HepG2 (cell line): ENCODE measurements around the gene EXOSC9. TPM values are rescaled to one million over a fixed set of nuclear protein-coding genes. Genes with fewer than 3 reads are reported as not detected.

Experiments used
- KDM5A ChIP-seq: fragments of 200-600 bp; sonication (generic); IDR thresholded peaks from 2 replicates; pipeline ENCODE4 v1.7.0; 2018; ENCODE audit warnings: antibody characterized with exemption, mild to moderate bottlenecking, low read length, borderline replicate concordance
- NAIF1 ChIP-seq: sonication (generic); formaldehyde crosslinking; IDR thresholded peaks from 2 replicates; pipeline ENCODE4 v1.5.0; 2020; ENCODE audit warnings: mild to moderate bottlenecking, missing genetic modification reagents, borderline replicate concordance
- TBX3 ChIP-seq: fragments of 450-650 bp; IDR thresholded peaks from 2 replicates; pipeline ENCODE4 v1.6.1; 2017; ENCODE audit warnings: antibody characterized with exemption, mild to moderate bottlenecking, inconsistent platforms, borderline replicate concordance
- ZBTB3 ChIP-seq: sonication (generic); formaldehyde crosslinking; IDR thresholded peaks from 2 replicates; pipeline ENCODE4 v1.4.0; 2020; ENCODE audit warnings: low read depth, mild to moderate bottlenecking, moderate library complexity, missing genetic modification reagents, borderline replicate concordance
- ZFP36 ChIP-seq: fragments of 150-350 bp; IDR thresholded peaks from 2 replicates; pipeline ENCODE4 v1.6.1; 2018; ENCODE audit warnings: borderline replicate concordance, low read length, low read depth; ENCODE audit not compliant: partially characterized antibody
- ZNF350 ChIP-seq: sonication (generic); formaldehyde crosslinking; IDR thresholded peaks from 2 replicates; pipeline ENCODE4 v1.4.0; 2020; ENCODE audit warnings: mild to moderate bottlenecking, low read depth, missing genetic modification reagents, borderline replicate concordance
- ZNF382 ChIP-seq: sonication (generic); formaldehyde crosslinking; IDR thresholded peaks from 2 replicates; pipeline ENCODE4 v1.5.0; 2020; ENCODE audit warnings: missing genetic modification reagents, mild to moderate bottlenecking, borderline replicate concordance
- ZSCAN31 ChIP-seq: sonication (generic); formaldehyde crosslinking; IDR thresholded peaks from 2 replicates; pipeline ENCODE4 v1.5.0; 2020; ENCODE audit warnings: low read depth, mild to moderate bottlenecking, missing genetic modification reagents
- polyA plus RNA-seq, 8 experiments: library from polyadenylated mRNA; depleted of rRNA in 3 of 8; stranded (reverse) in 7 of 8; unstranded in 1 of 8; fragments of >200 nt; fragmentation: Illumina TruSeq in 4 of 8; extraction: Trizol in 4 of 8; gene quantifications; 2 replicates each; pipeline versions ENCODE4 v1.2.1 to v1.2.3, GENCODE V29; 2011 to 2016; ENCODE audit warnings: low read depth in 4 of 8, missing spikeins in 1 of 8, mixed read lengths in 1 of 8; ENCODE audit not compliant: insufficient read depth in 1 of 8
- total RNA-seq, 5 experiments: library from RNA; depleted of rRNA; stranded (reverse); fragments of >200 nt; fragmentation: Illumina TruSeq; extraction: Trizol; gene quantifications; 2 replicates each; pipeline ENCODE4 v1.2.3, GENCODE V29; 2016; ENCODE audit warnings: low read depth in 1 of 5
- TF ChIP-seq, protein P1 (sequence below): sonication (generic); formaldehyde crosslinking; IDR thresholded peaks from 2 replicates; pipeline ENCODE4 v1.4.0; 2020; ENCODE audit warnings: mild to moderate bottlenecking, missing genetic modification reagents
- TF ChIP-seq, protein P2 (sequence below): sonication (generic); formaldehyde crosslinking; IDR thresholded peaks from 2 replicates; pipeline ENCODE4 v1.4.0; 2020; ENCODE audit warnings: missing genetic modification reagents, borderline replicate concordance
- TF ChIP-seq, protein P3 (sequence below): sonication (generic); formaldehyde crosslinking; IDR thresholded peaks from 2 replicates; pipeline ENCODE4 v1.4.0; 2020; ENCODE audit warnings: missing genetic modification reagents

The EXOSC9 gene
- total and polyA plus RNA-seq, 2 of the 13 experiments (the other 11 are each of a cell fraction or from before 2014, with no cell fraction given): 26.0 to 48.0 TPM

DNA sequence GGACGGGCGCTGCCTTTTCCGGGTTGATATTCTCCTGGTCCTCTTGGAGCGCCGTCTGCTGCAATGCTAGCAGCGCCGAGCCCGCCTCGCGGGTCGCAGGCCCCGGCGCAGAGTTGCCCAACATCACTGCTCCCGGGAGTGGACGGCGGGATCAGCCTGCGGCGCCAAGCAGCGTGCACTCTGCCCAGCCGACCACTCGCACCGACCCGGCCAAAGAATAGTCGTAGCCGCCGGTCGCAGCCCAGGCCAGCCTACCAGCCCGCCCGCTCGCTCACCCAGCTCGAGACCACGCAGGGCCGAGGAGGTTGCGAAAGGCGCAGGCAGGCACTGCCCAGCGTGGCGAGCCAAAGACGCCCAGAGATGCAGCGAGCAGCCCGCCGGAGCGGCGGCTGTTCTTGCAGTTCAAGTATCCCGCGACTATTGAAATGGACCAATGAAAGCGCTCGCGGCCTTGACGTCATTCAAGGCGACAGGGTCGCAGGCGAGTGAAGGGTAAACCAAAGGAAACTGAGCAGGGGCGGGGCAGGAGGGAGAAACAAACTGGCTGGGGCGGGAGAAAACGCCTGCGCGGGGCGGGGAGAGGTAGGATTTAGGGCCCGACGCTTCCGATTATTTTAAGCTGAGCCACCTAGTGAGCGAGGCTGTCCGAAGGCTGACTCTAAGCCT is 22.5 kb downstream of the EXOSC9 start, which contains the start of gene CCNA2 (continued):
- TF ChIP-seq, protein P1, sequence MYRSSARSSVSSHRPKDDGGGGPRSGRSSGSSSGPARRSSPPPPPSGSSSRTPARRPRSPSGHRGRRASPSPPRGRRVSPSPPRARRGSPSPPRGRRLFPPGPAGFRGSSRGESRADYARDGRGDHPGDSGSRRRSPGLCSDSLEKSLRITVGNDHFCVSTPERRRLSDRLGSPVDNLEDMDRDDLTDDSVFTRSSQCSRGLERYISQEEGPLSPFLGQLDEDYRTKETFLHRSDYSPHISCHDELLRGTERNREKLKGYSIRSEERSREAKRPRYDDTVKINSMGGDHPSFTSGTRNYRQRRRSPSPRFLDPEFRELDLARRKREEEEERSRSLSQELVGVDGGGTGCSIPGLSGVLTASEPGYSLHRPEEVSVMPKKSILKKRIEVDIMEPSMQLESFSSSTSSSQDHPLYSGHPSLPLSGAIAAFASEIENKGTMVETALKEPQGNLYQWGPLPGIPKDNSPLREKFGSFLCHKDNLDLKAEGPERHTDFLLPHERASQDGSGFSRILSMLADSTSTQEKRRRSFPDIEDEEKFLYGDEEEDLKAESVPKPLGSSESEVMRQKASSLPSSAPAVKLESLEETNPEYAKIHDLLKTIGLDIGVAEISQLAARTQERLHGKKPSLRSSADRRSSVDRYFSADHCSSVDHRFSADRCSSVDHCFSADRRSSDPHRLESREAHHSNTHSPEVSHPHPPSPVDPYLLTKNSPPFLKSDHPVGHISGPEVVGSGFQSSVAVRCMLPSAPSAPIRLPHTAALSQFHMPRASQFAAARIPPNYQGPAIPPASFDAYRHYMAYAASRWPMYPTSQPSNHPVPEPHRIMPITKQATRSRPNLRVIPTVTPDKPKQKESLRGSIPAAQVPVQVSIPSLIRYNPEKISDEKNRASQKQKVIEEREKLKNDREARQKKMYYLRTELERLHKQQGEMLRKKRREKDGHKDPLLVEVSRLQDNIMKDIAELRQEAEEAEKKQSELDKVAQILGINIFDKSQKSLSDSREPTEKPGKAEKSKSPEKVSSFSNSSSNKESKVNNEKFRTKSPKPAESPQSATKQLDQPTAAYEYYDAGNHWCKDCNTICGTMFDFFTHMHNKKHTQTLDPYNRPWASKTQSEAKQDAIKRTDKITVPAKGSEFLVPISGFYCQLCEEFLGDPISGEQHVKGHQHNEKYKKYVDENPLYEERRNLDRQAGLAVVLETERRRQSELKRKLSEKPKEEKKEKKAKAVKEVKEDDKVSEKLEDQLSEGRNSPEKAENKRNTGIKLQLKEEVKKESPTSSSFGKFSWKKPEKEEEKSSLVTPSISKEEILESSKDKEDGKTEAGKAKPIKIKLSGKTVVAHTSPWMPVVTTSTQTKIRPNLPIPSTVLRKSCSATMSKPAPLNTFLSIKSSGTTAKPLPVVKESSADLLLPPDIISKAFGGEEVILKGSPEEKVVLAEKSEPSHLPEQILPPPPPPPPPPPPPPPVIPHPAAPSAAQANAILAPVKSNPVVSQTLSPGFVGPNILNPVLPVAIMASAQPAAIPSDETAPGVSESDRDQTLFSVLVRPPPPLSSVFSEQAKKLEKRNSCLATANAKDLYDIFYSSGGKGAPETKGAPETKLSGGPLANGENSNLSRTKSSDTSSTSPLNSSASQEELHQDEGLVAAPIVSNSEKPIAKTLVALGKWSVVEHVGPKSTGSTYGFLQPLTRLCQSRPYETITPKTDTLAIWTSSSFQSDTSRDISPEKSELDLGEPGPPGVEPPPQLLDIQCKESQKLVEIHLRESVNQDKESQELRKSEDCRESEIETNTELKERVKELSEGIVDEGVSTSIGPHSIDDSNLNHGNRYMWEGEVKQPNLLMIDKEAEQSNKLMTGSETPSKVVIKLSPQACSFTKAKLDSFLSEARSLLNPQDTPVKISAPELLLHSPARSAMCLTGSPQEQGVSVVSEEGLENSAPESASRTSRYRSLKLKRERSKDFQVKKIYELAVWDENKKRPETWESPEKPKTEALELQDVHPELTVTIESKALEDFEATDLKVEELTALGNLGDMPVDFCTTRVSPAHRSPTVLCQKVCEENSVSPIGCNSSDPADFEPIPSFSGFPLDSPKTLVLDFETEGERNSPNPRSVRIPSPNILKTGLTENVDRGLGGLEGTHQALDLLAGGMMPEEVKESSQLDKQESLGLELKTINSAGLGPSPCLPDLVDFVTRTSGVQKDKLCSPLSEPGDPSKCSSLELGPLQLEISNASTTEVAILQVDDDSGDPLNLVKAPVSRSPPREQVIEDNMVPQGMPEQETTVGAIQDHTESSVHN: no peak
- TF ChIP-seq ZBTB3 (CRISPR knock-in tag) (no peak), NAIF1 (CRISPR knock-in tag) (no peak), KDM5A (peak; percentile 94), ZNF382 (CRISPR knock-in tag) (no peak), ZSCAN31 (CRISPR knock-in tag) (0 out of 2 replicates have a peak, but pooled peaks have one; percentile 42), TBX3 (no peak), ZFP36 (no peak), ZNF350 (peak; percentile 92)
- TF ChIP-seq, protein P2, sequence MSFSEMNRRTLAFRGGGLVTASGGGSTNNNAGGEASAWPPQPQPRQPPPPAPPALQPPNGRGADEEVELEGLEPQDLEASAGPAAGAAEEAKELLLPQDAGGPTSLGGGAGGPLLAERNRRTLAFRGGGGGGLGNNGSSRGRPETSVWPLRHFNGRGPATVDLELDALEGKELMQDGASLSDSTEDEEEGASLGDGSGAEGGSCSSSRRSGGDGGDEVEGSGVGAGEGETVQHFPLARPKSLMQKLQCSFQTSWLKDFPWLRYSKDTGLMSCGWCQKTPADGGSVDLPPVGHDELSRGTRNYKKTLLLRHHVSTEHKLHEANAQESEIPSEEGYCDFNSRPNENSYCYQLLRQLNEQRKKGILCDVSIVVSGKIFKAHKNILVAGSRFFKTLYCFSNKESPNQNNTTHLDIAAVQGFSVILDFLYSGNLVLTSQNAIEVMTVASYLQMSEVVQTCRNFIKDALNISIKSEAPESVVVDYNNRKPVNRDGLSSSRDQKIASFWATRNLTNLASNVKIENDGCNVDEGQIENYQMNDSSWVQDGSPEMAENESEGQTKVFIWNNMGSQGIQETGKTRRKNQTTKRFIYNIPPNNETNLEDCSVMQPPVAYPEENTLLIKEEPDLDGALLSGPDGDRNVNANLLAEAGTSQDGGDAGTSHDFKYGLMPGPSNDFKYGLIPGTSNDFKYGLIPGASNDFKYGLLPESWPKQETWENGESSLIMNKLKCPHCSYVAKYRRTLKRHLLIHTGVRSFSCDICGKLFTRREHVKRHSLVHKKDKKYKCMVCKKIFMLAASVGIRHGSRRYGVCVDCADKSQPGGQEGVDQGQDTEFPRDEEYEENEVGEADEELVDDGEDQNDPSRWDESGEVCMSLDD: no peak
- TF ChIP-seq, protein P3, sequence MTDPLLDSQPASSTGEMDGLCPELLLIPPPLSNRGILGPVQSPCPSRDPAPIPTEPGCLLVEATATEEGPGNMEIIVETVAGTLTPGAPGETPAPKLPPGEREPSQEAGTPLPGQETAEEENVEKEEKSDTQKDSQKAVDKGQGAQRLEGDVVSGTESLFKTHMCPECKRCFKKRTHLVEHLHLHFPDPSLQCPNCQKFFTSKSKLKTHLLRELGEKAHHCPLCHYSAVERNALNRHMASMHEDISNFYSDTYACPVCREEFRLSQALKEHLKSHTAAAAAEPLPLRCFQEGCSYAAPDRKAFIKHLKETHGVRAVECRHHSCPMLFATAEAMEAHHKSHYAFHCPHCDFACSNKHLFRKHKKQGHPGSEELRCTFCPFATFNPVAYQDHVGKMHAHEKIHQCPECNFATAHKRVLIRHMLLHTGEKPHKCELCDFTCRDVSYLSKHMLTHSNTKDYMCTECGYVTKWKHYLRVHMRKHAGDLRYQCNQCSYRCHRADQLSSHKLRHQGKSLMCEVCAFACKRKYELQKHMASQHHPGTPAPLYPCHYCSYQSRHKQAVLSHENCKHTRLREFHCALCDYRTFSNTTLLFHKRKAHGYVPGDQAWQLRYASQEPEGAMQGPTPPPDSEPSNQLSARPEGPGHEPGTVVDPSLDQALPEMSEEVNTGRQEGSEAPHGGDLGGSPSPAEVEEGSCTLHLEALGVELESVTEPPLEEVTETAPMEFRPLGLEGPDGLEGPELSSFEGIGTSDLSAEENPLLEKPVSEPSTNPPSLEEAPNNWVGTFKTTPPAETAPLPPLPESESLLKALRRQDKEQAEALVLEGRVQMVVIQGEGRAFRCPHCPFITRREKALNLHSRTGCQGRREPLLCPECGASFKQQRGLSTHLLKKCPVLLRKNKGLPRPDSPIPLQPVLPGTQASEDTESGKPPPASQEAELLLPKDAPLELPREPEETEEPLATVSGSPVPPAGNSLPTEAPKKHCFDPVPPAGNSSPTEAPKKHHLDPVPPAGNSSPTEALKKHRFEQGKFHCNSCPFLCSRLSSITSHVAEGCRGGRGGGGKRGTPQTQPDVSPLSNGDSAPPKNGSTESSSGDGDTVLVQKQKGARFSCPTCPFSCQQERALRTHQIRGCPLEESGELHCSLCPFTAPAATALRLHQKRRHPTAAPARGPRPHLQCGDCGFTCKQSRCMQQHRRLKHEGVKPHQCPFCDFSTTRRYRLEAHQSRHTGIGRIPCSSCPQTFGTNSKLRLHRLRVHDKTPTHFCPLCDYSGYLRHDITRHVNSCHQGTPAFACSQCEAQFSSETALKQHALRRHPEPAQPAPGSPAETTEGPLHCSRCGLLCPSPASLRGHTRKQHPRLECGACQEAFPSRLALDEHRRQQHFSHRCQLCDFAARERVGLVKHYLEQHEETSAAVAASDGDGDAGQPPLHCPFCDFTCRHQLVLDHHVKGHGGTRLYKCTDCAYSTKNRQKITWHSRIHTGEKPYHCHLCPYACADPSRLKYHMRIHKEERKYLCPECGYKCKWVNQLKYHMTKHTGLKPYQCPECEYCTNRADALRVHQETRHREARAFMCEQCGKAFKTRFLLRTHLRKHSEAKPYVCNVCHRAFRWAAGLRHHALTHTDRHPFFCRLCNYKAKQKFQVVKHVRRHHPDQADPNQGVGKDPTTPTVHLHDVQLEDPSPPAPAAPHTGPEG: no peak
